Stimulated activated naive CD8-positive, alpha-beta T cell treated with anti-CD3 and anti-CD28 coated beads, Interleukin-15, Interleukin-2, amounts not matched to agents 100 ng/mL and 50 ng/mL, for 24 hours (primary cell): ENCODE data around the gene SLC5A11.
"Not testable (repeated sequence)": the region's sequence is repeated elsewhere in the genome, so short reads cannot be mapped to it uniquely, and the experiment has no call there.

Source experiments
- H3K27ac Mint-ChIP-seq: one replicate; pipeline ENCODE4 v1.8.0; 2021; ENCODE audit warnings: mild to moderate bottlenecking, mixed read lengths
- H3K27me3 Mint-ChIP-seq: one replicate; pipeline ENCODE4 v1.8.0; 2021; ENCODE audit warnings: mixed read lengths
- H3K36me3 Mint-ChIP-seq: one replicate; pipeline ENCODE4 v1.8.0; 2021; ENCODE audit warnings: low read depth, mixed read lengths
- H3K4me1 Mint-ChIP-seq: one replicate; pipeline ENCODE4 v1.8.0; 2021; ENCODE audit warnings: low read depth, mixed read lengths
- H3K4me3 Mint-ChIP-seq: one replicate; pipeline ENCODE4 v1.8.0; 2021; ENCODE audit warnings: mild to moderate bottlenecking, mixed read lengths
- H3K9me3 Mint-ChIP-seq: one replicate; pipeline ENCODE4 v1.8.0; 2021; ENCODE audit warnings: mixed read lengths

The SLC5A11 gene

DNA sequence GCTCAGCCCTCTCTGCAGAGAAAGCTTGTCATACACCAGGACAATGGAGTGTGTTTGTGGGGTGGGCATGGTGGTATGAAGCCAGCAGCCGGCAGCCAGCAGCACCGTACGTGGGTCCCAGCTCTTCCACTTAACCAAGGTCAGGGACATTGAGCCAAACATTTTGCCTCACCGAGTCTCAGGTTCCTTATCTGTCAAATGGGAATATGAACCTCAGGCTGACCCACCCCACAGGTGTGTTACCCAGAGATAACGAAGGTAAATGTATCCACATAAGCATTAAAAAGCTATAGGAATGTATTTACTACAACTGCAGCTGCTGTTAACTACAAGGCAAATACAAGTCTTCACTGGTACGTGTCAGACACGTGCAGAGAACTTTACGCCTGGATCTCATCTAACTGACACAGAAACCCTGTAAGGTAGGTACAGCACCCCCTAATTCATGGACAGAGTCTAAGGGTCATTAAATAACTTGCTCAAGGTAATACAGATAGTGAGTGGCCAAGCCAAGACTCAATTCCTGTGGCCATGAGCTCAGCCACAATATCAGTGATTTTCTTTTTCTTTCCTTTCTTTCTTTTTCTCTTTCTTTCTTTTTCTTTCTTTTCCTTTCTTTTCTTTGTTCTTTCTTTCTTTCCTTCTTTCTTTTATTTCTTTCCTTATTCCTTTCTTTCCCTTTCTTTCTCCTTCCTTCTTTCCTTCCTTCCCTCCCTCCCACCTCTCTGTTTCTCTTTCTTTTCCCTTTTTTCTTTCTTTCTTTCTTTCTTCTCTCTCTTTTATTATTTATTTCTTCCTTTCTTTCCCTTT lies 990 bp downstream of the SLC5A11 start:
- Mint-ChIP-seq H3K36me3 (no peaks in the 10 kb centered on the region), H3K27me3 (no peaks in the 10 kb centered on the region), H3K27ac (no peak overlapping the region), H3K4me1 (peaks cover 10% of the 10 kb centered on the region), H3K9me3 (no peaks in the 10 kb centered on the region), H3K4me3 (no peak overlapping the region)

DNA sequence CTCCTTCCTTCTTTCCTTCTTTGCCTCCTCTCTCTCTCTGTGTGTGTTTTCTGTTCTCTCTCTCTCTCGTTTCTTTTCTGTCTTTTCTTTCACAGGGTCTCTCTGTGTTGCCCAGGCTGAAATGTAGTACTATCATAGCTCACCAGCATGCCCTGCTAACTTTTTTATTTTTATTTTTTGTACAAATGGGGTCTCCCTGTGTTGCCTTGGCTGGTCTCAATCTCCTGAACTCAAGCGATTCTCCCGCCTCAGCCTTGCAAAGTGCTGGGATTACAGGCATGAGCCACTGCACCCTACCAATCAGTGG lies 1.5 kb downstream of the SLC5A11 start:
- H3K4me3 Mint-ChIP-seq = no peak overlapping the region
- no peaks in the 10 kb centered on the region for H3K27me3 Mint-ChIP-seq
- peaks cover 13% of the 10 kb centered on the region for H3K4me1 Mint-ChIP-seq
- H3K36me3 Mint-ChIP-seq = no peaks in the 10 kb centered on the region
- H3K9me3 Mint-ChIP-seq = no peaks in the 10 kb centered on the region
- H3K27ac Mint-ChIP-seq = no peak overlapping the region

DNA sequence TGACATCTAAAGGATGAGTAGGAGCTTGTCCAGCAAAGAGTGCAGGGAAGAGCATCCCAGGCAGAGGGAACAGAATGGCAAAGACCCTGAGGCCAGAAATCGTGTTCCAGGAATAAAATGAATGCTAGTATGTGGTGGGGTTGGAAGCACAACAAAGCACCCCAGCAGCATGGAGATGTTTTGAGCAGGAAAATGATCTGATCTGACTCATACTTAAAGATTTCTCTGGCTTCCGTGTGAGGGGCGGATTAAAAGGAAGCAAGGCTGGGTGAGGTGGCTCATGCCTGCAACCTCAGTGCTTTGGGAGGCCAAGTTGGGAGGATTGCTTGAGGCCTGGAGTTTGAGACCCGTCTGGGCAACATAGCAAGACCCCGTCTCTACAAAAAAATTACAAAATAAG lies 2.3 kb downstream of the SLC5A11 start:
- peaks cover 13% of the 10 kb centered on the region for H3K4me1 Mint-ChIP-seq
- H3K27me3 Mint-ChIP-seq = no peaks in the 10 kb centered on the region
- no peak overlapping the region for H3K4me3 Mint-ChIP-seq
- no peak overlapping the region for H3K27ac Mint-ChIP-seq
- no peaks in the 10 kb centered on the region for H3K36me3 Mint-ChIP-seq
- no peaks in the 10 kb centered on the region for H3K9me3 Mint-ChIP-seq

DNA sequence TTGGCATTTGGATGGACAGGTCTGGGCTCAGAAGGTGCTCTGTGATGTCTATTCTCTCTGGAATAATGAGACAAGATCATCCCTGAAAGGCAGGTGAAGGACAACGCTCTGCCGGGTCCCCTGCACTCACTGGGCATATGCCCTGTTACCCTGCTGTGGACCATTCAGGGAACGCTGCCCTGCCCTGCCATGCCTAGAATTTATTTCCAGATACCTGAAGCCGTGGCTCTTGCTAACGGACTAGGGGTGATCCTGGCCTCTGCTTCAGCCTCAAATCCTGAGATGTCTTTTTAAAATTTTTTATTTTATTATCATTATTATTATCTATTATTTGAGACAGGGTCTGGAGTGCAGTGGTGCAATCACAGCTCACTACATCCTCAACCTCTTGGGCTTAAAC lies 3.9 kb downstream of the SLC5A11 start:
- Mint-ChIP-seq H3K9me3 (no peaks in the 10 kb centered on the region), H3K36me3 (no peaks in the 10 kb centered on the region), H3K4me1 (peaks cover 13% of the 10 kb centered on the region), H3K27ac (no peak overlapping the region), H3K27me3 (no peaks in the 10 kb centered on the region), H3K4me3 (no peak overlapping the region)

DNA sequence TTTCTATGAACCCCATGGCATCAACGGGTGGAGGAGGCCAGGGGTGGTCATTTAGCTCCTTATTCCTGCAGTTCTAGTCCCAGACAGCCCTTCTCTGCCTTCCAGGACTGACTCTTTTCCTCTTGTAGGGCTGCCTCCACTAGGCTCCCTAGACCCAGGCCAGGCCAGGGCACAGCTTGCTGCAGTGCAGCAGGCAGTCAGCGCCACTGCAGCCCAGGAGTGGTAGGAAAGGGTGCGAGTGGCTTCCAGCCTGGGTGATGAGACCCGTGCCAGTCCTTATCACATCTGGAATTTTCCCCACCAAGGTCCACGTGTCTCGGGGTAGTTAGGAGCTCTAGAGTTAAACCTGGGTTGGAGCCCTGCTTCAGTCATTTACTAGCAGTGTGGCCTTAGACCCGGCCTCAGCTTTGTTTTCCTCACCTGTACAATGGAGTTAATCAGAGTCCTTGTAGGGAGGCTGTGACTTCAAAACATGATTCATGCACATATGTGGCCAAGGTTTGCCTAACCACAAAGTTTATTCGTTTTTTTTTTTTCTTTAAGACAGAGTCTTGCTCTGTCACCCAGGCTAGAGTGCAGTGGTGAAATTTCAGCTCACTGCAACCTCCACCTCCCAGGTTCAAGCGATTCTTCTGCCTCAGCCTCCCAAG lies 4.7 kb downstream of the SLC5A11 start:
- H3K27ac Mint-ChIP-seq = no peak overlapping the region
- H3K4me1 Mint-ChIP-seq = peaks cover 13% of the 10 kb centered on the region
- H3K9me3 Mint-ChIP-seq = no peaks in the 10 kb centered on the region
- H3K4me3 Mint-ChIP-seq = no peak overlapping the region
- peaks cover 4% of the 10 kb centered on the region for H3K27me3 Mint-ChIP-seq
- no peaks in the 10 kb centered on the region for H3K36me3 Mint-ChIP-seq

DNA sequence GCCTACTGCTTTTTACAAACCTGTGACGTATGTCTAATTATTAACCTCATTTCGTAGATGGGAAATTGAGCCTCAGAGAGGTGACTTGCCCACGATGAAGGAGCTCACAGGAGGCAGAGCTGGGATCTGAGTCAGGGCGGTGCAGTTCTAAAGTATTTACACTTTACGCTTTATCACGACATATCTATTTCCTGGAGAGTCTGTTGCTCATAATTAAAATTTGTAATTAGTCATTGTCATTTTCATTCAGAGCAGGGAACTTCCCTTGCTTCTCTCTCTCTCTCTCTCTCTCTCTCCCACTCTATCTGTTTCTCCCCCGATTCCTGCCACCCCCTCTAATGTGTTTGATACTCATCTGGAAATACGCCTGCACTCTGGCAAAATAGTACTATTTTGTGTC lies 5.9 kb downstream of the SLC5A11 start:
- H3K9me3 Mint-ChIP-seq = no peaks in the 10 kb centered on the region
- peaks cover 13% of the 10 kb centered on the region for H3K4me1 Mint-ChIP-seq
- no peak overlapping the region for H3K4me3 Mint-ChIP-seq
- no peaks in the 10 kb centered on the region for H3K36me3 Mint-ChIP-seq
- no peak overlapping the region for H3K27ac Mint-ChIP-seq
- peaks cover 4% of the 10 kb centered on the region for H3K27me3 Mint-ChIP-seq

DNA sequence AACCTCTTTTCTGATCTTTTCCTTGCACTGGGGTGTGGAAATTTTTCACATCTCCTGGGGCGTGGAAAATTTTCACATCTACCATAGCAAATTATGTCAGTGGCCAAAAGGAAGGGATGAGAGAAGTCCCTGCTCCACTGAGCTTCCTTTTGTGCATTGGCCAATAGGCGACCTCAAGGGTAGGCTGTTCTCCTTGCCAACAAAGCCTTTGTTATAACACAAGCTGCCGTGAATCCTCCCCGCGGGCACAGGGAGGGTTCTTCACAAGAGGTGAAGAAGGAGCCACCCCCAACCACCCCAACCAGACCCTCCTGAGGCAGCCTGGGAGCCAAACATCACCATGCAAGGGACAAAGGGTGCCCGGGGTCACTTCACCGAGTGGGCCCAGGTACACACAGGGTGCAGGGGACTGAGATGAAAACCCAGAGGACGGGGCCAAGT lies 6.5 kb downstream of the SLC5A11 start:
- H3K36me3 Mint-ChIP-seq = no peaks in the 10 kb centered on the region
- H3K9me3 Mint-ChIP-seq = no peaks in the 10 kb centered on the region
- H3K4me1 Mint-ChIP-seq = peaks cover 13% of the 10 kb centered on the region
- no peak overlapping the region for H3K4me3 Mint-ChIP-seq
- peaks cover 5% of the 10 kb centered on the region for H3K27me3 Mint-ChIP-seq
- no peak overlapping the region for H3K27ac Mint-ChIP-seq

DNA sequence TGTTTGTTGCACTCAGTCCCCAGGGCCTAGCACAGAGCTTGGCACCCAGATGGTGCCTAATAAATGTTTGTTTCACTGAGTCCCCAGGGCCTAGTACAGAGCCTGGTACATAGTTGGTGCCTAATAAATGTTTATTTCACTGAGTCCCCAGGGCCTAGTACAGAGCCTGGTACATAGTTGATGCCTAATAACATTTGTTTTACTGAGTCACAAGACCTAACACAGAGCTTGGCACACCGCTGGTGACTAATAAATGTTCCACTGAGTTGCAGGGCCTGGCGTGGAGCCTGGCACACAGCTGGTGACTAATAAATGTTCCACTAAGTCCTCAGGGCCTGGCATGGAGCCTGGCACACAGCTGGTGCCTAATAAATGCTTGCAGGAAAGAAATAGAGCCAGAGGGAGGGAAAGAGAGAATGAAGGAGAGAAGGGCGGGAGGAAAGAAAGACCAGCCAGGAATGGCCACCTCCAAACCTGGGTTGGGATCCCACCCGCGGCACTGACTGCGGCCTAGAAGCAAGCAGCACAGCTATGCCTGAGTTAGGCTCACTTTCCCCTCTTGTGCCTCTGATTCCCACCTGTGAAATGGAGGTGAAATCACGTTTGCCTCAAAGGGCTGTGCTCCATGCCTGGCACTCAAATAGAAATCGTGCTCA lies 7.5 kb downstream of the SLC5A11 start:
- Mint-ChIP-seq H3K9me3 (no peaks in the 10 kb centered on the region), H3K4me3 (no peak overlapping the region), H3K4me1 (peaks cover 13% of the 10 kb centered on the region), H3K27me3 (peaks cover 13% of the 10 kb centered on the region), H3K36me3 (no peaks in the 10 kb centered on the region), H3K27ac (no peak overlapping the region)

DNA sequence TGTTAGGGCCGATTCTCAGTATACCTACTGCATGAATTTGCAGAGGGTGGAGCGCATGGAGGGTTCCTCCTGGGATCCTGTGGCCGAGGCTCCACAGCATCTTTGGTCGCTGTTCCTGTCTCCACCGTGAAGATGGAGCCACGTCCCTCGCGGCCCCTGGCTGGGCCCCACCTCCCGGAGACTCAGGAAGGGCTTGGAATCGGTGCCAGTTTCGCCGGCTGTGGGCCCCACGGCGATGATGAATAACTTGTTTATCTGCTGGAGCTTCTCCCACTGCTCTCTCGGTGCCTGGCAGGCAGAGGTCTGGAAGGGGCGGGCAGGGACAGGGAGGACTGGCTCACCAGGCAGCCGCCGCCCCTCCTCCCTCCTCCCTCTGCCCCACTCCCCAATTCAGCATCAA lies 8.1 kb downstream of the SLC5A11 start:
- Mint-ChIP-seq H3K27ac (no peak overlapping the region), H3K4me3 (no peak overlapping the region), H3K27me3 (peaks cover 18% of the 10 kb centered on the region), H3K4me1 (peaks cover 13% of the 10 kb centered on the region), H3K9me3 (no peaks in the 10 kb centered on the region), H3K36me3 (no peaks in the 10 kb centered on the region)

DNA sequence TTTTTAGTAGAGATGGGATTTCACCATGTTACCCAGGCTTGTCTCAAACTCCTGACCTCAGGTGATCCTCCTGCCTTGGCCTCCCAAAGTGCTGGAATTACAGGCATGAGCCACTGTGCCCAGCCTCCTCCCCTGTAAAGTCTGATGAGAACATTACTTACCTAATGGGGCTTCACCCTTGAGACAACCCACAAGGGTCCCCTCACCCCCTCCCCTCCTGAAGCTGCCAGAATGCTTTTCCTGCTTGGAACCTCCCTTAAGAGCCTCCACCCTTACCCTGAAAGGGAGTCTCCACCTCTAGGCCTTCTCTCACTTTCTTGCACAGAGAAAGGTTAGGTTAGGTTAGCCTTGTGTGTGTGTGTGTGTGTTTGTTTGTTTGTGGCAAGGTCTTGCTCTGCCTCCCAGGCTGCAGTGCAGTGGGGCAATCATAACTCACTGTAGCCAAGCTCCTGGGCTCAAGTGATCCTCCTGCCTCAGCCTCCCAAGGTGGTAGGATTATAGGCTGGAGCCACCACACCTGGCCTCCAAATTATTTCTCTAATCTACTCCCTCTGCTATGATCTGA lies 8.9 kb downstream of the SLC5A11 start:
- Mint-ChIP-seq H3K27ac (no peak overlapping the region), H3K4me3 (no peak overlapping the region), H3K9me3 (no peaks in the 10 kb centered on the region), H3K27me3 (peaks cover 21% of the 10 kb centered on the region), H3K4me1 (peaks cover 13% of the 10 kb centered on the region), H3K36me3 (no peaks in the 10 kb centered on the region)

DNA sequence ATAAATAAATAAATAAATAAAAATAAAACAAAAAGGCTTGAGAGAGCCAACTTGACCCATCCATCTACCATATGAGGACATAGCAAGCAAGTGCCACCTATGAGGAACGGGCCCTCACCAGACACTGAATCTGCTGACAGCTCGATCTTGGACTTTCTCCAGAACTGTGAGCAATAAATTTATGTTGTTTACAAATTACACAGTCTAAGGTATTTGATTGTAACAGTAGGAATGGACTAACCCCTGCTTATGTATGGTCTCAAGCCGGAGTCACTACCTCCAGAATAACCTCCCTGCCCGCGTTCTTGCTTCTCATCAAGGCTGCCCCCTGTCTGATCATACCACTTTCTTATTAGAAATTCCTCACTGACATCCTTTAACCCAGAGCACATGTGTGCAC lies 9.9 kb downstream of the SLC5A11 start:
- Mint-ChIP-seq H3K27me3 (peaks cover 21% of the 10 kb centered on the region), H3K4me3 (no peak overlapping the region), H3K36me3 (no peaks in the 10 kb centered on the region), H3K9me3 (no peaks in the 10 kb centered on the region), H3K4me1 (peaks cover 8% of the 10 kb centered on the region), H3K27ac (no peak overlapping the region)

DNA sequence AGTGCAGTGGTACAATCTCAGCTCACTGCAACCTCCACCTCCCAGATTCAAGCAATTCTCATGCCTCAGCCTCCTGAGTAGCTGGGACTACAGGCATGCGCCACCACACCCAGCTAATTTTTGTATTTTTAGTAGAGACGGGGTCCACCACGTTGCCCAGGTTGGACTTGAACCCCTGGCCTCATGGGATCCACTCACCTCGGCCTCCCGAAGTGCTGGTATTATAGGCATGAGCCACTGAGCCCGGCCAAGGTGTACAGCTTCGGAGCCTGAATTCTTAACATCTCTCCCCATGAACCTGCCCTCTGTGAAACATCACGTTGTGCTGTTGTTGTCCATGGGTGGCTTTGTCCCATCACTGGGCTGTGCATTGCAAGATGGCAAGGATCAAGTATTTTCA lies 11.1 kb downstream of the SLC5A11 start:
- H3K27me3 Mint-ChIP-seq = peaks cover 21% of the 10 kb centered on the region
- not testable (repeated sequence) for H3K36me3 Mint-ChIP-seq, H3K4me3 Mint-ChIP-seq, H3K9me3 Mint-ChIP-seq, H3K4me1 Mint-ChIP-seq, H3K27ac Mint-ChIP-seq

DNA sequence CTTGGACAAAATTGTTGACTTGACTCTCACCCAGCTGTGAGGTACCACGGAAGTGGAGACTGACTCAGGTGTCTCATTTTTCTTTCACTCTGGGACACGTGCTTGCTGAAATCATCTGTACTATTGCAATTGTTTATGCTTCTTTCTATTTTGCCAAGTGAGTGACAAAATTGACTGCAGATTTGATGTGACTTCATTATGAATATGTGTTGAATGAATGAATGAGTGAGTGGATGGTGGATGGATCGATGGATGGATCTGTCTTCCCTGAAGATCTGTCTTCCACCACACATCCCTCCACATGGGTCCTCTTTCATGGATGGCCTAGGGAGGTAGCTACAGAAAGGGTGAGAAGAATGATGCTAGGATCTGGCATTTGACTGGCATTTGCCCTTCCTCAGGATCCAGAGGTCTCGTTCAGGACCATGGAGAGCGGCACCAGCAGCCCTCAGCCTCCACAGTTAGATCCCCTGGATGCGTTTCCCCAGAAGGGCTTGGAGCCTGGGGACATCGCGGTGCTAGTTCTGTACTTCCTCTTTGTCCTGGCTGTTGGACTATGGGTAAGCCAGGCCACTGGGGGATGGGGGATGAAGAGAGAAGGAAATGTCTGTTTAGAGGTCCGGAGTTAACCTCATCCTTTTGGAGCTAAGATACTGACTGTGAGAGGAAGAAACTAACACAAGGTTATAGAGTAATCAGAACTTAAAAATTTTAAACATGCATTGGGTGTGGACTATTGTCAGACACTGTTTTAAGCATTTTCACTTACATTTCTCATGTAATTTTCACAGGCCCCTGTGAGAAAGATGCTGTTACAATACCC lies 12.7 kb downstream of the SLC5A11 start:
- H3K4me3 Mint-ChIP-seq = no peak overlapping the region
- no peaks in the 10 kb centered on the region for H3K4me1 Mint-ChIP-seq
- H3K36me3 Mint-ChIP-seq = no peaks in the 10 kb centered on the region
- H3K9me3 Mint-ChIP-seq = no peaks in the 10 kb centered on the region
- H3K27ac Mint-ChIP-seq = no peak overlapping the region
- H3K27me3 Mint-ChIP-seq = peaks cover 21% of the 10 kb centered on the region

DNA sequence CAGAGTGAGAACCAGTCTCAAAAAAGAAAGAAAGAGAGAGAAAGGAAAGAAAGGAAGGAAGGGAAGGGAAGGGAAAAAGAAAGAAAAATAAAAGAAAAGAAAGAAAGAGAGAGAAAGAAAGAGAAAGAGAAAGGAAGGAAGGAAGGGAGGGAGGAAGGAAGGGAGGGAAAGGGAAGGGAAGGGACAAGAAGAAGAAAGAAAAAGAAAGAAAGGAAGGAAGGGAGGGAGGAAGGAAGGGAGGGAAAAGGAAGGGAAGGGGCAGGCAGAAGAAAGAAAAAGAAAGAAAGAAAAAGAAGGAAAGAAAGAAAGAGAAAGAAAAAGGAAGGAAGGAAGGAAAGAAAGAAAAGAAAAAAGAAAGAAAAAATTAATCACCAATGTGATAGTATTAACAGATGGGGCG lies 15.7 kb downstream of the SLC5A11 start:
- Mint-ChIP-seq H3K36me3 (no peaks in the 10 kb centered on the region), H3K9me3 (peaks cover 12% of the 10 kb centered on the region), H3K27me3 (peaks cover 21% of the 10 kb centered on the region), H3K27ac (no peak overlapping the region), H3K4me3 (no peak overlapping the region), H3K4me1 (no peaks in the 10 kb centered on the region)
